Adipocyte (in vitro differentiated cells): ENCODE measurements around the gene TAS1R1.
A peak's percentile ranks its signal among the peaks of the same experiment; 100 is the strongest.

Source experiments
- DNase-seq: peaks from one replicate; pipeline ENCODE4 v3.0.0-alpha.2; 2015; ENCODE audit warnings: low read depth
- H3K27me3 ChIP-seq: replicated peaks from 2 replicates; pipeline ENCODE4 v1.7.0; 2013; ENCODE audit warnings: mild to moderate bottlenecking, low read length, moderate library complexity; ENCODE audit not compliant: control insufficient read depth, insufficient read depth
- H3K36me3 ChIP-seq: 2 replicates; pipeline ENCODE4 v1.7.0; 2013; ENCODE audit warnings: low read length, mild to moderate bottlenecking, moderate library complexity; ENCODE audit not compliant: control insufficient read depth, insufficient read depth, severe bottlenecking
- H3K4me1 ChIP-seq: 2 replicates; pipeline ENCODE4 v1.7.0; 2013; ENCODE audit warnings: mild to moderate bottlenecking, low read length, moderate library complexity; ENCODE audit not compliant: control insufficient read depth, insufficient read depth
- H3K4me3 ChIP-seq: 2 replicates; pipeline ENCODE4 v1.7.0; 2013; ENCODE audit warnings: mild to moderate bottlenecking, low read length, moderate library complexity
- H3K9ac ChIP-seq: 2 replicates; pipeline ENCODE4 v1.7.0; 2013; ENCODE audit warnings: mild to moderate bottlenecking, low read length, moderate library complexity
- H3K9me3 ChIP-seq: 2 replicates; pipeline ENCODE4 v1.7.0; 2013; ENCODE audit warnings: mild to moderate bottlenecking, low read length, moderate library complexity; ENCODE audit not compliant: control insufficient read depth

Gene TAS1R1

GRCh38 chr1:6554907-6555778 is at the start of gene TAS1R1:
Gene TAS1R1 (plus strand): TSS chr1:6555307. CDS start chr1:6555374, 67 bp downstream.
- Histone ChIP-seq H3K4me1 (peaks cover 15% of the 10 kb centered on the region), H3K27me3 (no peaks in the 10 kb centered on the region), H3K4me3 (peak within 1 kb of the TSS; percentile 98), H3K9ac (peak within 1 kb of the TSS; percentile 95), H3K36me3 (no peaks in the 10 kb centered on the region), H3K9me3 (no peaks in the 10 kb centered on the region)
- no peak for DNase-seq

GRCh38 chr1:6505367-6506209 is 49.5 kb upstream of the TAS1R1 start:
- H3K36me3 ChIP-seq: no peaks in the 10 kb centered on the region
- H3K27me3 ChIP-seq: peaks cover 32% of the 10 kb centered on the region
- H3K4me1 ChIP-seq: peaks cover 16% of the 10 kb centered on the region
- no peak for DNase-seq
- no peak overlapping the region for H3K4me3 ChIP-seq
- no peak overlapping the region for H3K9ac ChIP-seq
- H3K9me3 ChIP-seq: no peaks in the 10 kb centered on the region

GRCh38 chr1:6506210-6507036 is 48.7 kb upstream of the TAS1R1 start:
- DNase-seq: no peak
- Histone ChIP-seq H3K9ac (no peak overlapping the region), H3K4me3 (no peak overlapping the region), H3K9me3 (no peaks in the 10 kb centered on the region), H3K36me3 (no peaks in the 10 kb centered on the region), H3K27me3 (peaks cover 32% of the 10 kb centered on the region), H3K4me1 (peaks cover 10% of the 10 kb centered on the region)

DNA sequence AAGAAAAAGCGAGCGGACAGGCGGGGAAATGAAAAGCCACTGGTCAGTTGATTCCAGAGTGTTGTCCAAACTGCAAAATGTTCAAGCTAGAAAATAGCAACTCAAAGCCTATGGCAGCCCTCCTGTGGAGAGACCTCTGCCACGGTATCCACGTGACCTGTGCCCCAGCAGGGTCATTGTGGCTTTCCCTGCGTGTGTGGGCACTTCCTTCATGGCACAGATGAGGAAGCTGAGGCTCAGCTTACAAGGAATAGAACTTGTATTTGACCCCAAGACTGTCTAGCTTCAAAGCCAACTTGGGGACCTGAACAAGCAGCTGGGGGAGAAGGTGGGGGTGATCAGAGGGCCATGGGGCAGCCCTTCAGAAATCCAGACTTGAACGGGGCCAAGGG is 48.1 kb upstream of the TAS1R1 start:
- Histone ChIP-seq H3K9ac (no peak overlapping the region), H3K4me3 (no peak overlapping the region), H3K36me3 (no peaks in the 10 kb centered on the region), H3K4me1 (peaks cover 4% of the 10 kb centered on the region), H3K27me3 (peaks cover 32% of the 10 kb centered on the region), H3K9me3 (no peaks in the 10 kb centered on the region)
- no peak for DNase-seq

DNA sequence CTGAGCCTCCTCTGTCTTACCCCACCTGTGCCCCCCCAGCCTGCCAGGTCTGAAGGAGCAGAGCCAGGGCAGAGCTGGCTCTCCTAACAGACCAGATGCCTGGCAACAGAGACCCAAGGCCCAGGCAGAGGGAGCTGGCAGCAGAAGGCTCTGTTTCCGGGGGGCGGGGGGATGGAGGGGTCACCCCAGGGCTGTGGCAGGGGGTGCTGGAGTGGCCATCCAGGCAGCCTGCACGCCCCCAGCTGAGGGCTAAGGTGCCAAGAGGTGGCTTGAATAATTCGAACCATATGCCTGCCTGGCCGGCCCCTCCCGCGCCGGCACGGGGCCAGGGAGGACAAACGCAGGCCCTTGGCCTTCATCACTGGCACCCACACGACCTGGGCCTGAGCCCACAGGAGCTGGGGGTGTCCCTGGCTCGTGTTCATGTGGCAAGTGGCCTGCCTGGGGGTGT is 47.6 kb upstream of the TAS1R1 start:
- Histone ChIP-seq H3K9ac (no peak overlapping the region), H3K4me1 (no peaks in the 10 kb centered on the region), H3K27me3 (peaks cover 32% of the 10 kb centered on the region), H3K36me3 (no peaks in the 10 kb centered on the region), H3K9me3 (no peaks in the 10 kb centered on the region), H3K4me3 (no peak overlapping the region)
- DNase-seq: no peak

DNA sequence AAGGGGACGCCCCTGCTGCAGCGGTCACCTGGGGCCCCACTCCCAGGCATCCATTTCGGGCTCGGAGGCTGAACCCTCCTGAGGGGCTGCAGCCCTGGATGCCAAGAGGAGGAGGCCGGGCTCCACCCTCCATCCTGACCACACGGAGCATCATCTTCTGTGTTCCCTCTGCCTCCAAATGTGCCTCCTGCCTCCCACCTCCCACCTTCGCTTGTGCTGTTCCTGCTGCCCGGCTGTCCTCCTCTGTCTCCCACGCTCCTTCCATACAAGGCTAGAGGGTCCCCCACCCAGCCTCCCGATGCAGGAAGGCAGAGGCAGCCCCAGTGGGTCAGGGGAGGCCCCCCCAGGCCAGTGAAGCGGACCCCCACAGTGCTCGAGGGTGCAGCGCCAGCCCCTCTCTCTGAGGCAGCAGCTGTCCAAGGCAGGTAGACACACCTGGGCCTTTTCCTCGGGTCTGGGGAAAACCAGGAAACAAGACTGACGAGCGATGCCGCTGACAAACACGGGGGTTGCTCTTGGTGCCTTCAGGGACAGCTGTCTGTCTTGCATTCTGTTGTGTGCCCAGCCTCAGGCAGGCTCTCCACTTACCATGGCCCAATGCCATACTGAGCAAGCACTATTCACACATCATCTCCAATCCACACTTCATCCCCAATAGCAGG is 46.8 kb upstream of the TAS1R1 start:
- DNase-seq: no peak
- Histone ChIP-seq H3K9ac (no peak overlapping the region), H3K4me1 (no peaks in the 10 kb centered on the region), H3K4me3 (no peak overlapping the region), H3K9me3 (no peaks in the 10 kb centered on the region), H3K27me3 (peaks cover 32% of the 10 kb centered on the region), H3K36me3 (no peaks in the 10 kb centered on the region)

GRCh38 chr1:6508816-6509189 is 46.3 kb upstream of the TAS1R1 start:
- Histone ChIP-seq H3K36me3 (no peaks in the 10 kb centered on the region), H3K27me3 (peaks cover 32% of the 10 kb centered on the region), H3K9me3 (no peaks in the 10 kb centered on the region), H3K4me1 (no peaks in the 10 kb centered on the region), H3K4me3 (no peak overlapping the region), H3K9ac (no peak overlapping the region)
- no peak for DNase-seq

- H3K4me1 ChIP-seq: no peaks in the 10 kb centered on the region
- H3K27me3 ChIP-seq: peaks cover 32% of the 10 kb centered on the region
- H3K36me3 ChIP-seq: no peaks in the 10 kb centered on the region
- no peaks in the 10 kb centered on the region for H3K9me3 ChIP-seq
- DNase-seq: no peak
- no peak overlapping the region for H3K4me3 ChIP-seq
- no peak overlapping the region for H3K9ac ChIP-seq
These were observed 45.7 kb upstream of the TAS1R1 start for GRCh38 chr1:6509220-6509918.

DNA sequence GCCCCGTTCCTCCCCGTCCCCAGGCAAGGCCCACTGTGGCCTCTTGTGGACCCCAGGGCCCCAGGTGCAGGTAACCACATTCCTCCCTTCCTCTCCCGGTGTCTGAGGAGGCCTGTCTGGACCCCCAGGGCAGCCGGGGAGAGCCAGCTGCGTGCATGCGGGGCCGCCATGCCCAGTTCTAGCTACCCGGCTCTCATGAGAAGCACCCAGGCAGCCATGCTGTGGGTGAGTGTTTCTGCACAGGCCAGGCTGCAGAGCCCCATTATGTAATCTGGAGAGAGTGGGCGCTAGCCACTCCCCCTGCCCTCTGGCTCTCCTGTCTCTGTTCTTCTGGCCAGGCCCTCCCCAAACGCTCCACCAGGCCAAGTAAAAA is 45.2 kb upstream of the TAS1R1 start:
- H3K9ac ChIP-seq: no peak overlapping the region
- H3K4me1 ChIP-seq: no peaks in the 10 kb centered on the region
- no peak overlapping the region for H3K4me3 ChIP-seq
- H3K36me3 ChIP-seq: no peaks in the 10 kb centered on the region
- no peak for DNase-seq
- H3K9me3 ChIP-seq: no peaks in the 10 kb centered on the region
- peaks cover 31% of the 10 kb centered on the region for H3K27me3 ChIP-seq

- Histone ChIP-seq H3K9me3 (no peaks in the 10 kb centered on the region), H3K9ac (no peak overlapping the region), H3K36me3 (no peaks in the 10 kb centered on the region), H3K4me1 (peaks cover under 1% of the 10 kb centered on the region), H3K4me3 (no peak overlapping the region), H3K27me3 (peaks cover 25% of the 10 kb centered on the region)
- no peak for DNase-seq
These were observed 44.6 kb upstream of the TAS1R1 start for GRCh38 chr1:6510493-6510892.
